Breast epithelium (tissue), 3 donors: ENCODE results near the gene CPLANE2.

Experiments
- CTCF ChIP-seq, 3 donors: fragments of 450-650 bp; IDR thresholded peaks; one replicate each; pipeline ENCODE4 v1.5.1; 2016 to 2017; ENCODE audit warnings: antibody characterized with exemption in 3 of 3, mild to moderate bottlenecking in 3 of 3, moderate library complexity in 3 of 3
- POLR2A ChIP-seq: fragments of 450-650 bp; IDR thresholded peaks from one replicate; pipeline ENCODE4 v1.6.1; 2016; ENCODE audit warnings: antibody characterized with exemption, mild to moderate bottlenecking, moderate library complexity
- POLR2AphosphoS5 ChIP-seq, 3 donors: sonication (generic); formaldehyde crosslinking; IDR thresholded peaks; one replicate each; pipeline ENCODE4 v1.6.1; 2017; ENCODE audit warnings: antibody characterized with exemption in 3 of 3

GRCh38 chr1:16251381-16251780, 14.4 kb upstream of the CPLANE2 start:
- no peak for TF ChIP-seq CTCF (IDR thresholded peaks at IDR 0.05)
- no peak for TF ChIP-seq POLR2A
- TF ChIP-seq POLR2AphosphoS5 (IDR thresholded peaks at IDR 0.05): no peak
